ENCODE results near the gene FRY.

DNA sequence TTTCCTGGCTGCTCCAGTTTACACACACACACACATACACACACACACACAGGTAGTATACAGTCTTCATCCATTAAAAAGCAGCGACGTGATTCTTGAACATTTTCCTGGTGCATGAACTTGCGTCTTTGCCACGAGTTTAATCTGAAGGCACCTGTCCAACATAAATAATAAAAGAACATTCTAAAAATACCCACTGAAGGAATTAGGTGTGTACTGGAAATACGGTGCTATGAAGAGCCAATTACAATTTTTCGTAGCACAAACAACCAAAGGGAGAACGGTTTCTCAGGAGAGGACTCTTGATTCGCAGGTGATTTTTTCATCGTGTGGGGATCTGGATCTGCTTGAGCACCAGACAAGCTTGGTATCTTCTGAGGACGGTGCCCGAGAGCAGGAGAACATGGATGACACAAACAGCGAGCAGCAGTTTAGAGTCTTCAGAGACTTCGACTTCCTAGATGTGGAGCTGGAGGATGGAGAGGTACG is 222.4 kb downstream of the FRY start:
- TF ChIP-seq, protein P1, sequence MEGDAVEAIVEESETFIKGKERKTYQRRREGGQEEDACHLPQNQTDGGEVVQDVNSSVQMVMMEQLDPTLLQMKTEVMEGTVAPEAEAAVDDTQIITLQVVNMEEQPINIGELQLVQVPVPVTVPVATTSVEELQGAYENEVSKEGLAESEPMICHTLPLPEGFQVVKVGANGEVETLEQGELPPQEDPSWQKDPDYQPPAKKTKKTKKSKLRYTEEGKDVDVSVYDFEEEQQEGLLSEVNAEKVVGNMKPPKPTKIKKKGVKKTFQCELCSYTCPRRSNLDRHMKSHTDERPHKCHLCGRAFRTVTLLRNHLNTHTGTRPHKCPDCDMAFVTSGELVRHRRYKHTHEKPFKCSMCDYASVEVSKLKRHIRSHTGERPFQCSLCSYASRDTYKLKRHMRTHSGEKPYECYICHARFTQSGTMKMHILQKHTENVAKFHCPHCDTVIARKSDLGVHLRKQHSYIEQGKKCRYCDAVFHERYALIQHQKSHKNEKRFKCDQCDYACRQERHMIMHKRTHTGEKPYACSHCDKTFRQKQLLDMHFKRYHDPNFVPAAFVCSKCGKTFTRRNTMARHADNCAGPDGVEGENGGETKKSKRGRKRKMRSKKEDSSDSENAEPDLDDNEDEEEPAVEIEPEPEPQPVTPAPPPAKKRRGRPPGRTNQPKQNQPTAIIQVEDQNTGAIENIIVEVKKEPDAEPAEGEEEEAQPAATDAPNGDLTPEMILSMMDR (IDR thresholded peaks at IDR 0.05): no peak
- no peak for TF ChIP-seq POLR2A (IDR thresholded peaks at IDR 0.05)

Data from Peyer's patch (tissue), 4 donors.